ENCODE measurements around the gene ELL2.
A peak's percentile ranks its signal among the peaks of the same experiment; 100 is the strongest.

Gene ELL2

DNA sequence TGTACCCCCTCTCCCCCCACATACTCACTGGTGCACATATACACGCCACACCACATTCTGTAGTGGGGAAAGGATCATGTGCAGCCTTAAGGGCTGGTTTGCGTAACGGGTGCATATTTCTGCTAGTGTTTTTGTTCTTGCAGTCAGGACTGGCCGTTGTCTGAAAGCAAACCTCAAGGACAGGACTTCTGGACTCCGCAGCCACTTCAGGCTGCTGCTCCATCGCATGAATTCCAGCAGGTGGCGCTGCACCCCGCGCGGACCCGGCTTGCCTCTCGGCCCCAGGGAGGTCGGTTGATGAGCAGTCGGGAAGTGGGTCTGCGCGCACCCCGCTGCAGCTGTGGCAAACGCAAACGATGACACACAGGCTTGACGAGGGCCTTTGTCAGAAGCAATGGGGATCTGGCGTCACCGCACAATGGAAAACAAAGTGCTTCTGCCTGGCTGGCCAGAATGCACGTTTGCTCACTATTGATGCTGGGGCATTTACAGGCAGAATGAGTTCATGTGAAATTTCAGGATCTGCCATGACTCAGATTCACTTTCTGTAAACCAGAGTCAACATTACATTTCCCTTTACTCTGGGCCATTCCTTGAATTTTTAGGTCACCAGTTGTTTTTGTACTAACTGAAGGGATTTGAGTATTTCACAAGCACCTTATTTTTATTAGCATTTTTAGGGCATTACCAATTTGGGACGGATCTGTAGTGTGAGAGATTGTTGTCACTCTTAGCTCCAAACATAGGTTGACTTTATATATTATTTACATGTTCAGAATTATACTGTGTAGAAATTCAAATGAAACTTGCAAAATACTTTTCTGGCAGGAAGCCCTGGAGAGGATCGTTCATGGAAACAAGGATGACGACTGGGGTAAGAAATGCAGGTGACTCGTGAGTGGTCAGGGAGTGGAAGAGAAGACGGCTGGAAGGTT, 102.7 kb downstream of the ELL2 start:
- peak overlapping the region; percentile 59 for H2AFZ ChIP-seq (ENCODE audit: low read length)
- DNase-seq: peak; percentile 83
- peaks cover 4% of the 10 kb centered on the region for H3K4me1 ChIP-seq (ENCODE audit: low read length)
- H4K20me1 ChIP-seq (ENCODE audit: insufficient read depth, low read length): no peaks in the 10 kb centered on the region
- H3K4me3 ChIP-seq (ENCODE audit: low read length): peak overlapping the region; percentile 47
- peak overlapping the region; percentile 81 for H3K4me2 ChIP-seq (ENCODE audit: low read depth, low read length)
- no peaks in the 10 kb centered on the region for H3K9me2 ChIP-seq (replicated peaks; ENCODE audit: insufficient read depth, low read length)
- H3K36me3 ChIP-seq (replicated peaks; ENCODE audit: insufficient read depth, low read length): no peaks in the 10 kb centered on the region
- no peaks in the 10 kb centered on the region for H3K9me3 ChIP-seq (replicated peaks; ENCODE audit: insufficient read depth, low read length)
- no peak overlapping the region for H3K9ac ChIP-seq (ENCODE audit: low read length)
- TF ChIP-seq, protein P1, sequence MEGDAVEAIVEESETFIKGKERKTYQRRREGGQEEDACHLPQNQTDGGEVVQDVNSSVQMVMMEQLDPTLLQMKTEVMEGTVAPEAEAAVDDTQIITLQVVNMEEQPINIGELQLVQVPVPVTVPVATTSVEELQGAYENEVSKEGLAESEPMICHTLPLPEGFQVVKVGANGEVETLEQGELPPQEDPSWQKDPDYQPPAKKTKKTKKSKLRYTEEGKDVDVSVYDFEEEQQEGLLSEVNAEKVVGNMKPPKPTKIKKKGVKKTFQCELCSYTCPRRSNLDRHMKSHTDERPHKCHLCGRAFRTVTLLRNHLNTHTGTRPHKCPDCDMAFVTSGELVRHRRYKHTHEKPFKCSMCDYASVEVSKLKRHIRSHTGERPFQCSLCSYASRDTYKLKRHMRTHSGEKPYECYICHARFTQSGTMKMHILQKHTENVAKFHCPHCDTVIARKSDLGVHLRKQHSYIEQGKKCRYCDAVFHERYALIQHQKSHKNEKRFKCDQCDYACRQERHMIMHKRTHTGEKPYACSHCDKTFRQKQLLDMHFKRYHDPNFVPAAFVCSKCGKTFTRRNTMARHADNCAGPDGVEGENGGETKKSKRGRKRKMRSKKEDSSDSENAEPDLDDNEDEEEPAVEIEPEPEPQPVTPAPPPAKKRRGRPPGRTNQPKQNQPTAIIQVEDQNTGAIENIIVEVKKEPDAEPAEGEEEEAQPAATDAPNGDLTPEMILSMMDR (IDR thresholded peaks at IDR 0.05; ENCODE audit: low read length): peak; percentile 98
- TF ChIP-seq EZH2 (optimal IDR thresholded peaks at IDR 0.05; ENCODE audit: low read depth, low read length) (no peak), EZH2phosphoT487 (IDR thresholded peaks at IDR 0.05; ENCODE audit: low read length) (no peak)
- no peak overlapping the region for H3K27ac ChIP-seq (ENCODE audit: low read length)
- no peaks in the 10 kb centered on the region for H3K27me3 ChIP-seq (replicated peaks; ENCODE audit: insufficient read depth, low read length)
- H3F3A ChIP-seq (ENCODE audit: insufficient read depth, low read length): no peaks in the 10 kb centered on the region
- no peaks in the 10 kb centered on the region for H3K79me2 ChIP-seq (ENCODE audit: low read length)

DNA sequence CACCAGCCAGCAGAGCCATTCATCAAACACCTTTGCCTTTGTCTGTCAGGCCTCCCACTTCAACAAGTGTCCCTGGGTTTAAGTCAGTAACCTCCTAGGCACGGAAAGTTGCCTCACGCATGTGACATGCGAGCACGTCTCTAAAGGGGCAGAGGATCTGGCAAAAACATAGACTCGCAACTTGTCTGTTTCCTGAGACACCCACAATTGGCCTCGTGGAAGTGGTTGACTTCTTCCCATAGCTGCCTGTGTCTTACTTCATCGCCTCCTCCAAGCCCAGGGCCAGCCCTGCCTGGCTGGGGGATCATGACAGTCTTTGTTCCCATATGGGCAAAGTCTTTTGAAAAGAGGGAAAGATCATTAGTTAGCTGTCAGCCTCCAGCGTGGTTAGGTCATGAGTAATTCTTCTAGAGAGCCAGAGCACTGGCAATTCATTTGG, 103.6 kb downstream of the ELL2 start:
- no peaks in the 10 kb centered on the region for H3K27me3 ChIP-seq (replicated peaks; ENCODE audit: insufficient read depth, low read length)
- TF ChIP-seq EZH2phosphoT487 (IDR thresholded peaks at IDR 0.05; ENCODE audit: low read length) (no peak), EZH2 (optimal IDR thresholded peaks at IDR 0.05; ENCODE audit: low read depth, low read length) (no peak)
- TF ChIP-seq, protein P1 (IDR thresholded peaks at IDR 0.05; ENCODE audit: low read length): no peak
- no peaks in the 10 kb centered on the region for H4K20me1 ChIP-seq (ENCODE audit: insufficient read depth, low read length)
- H3K9ac ChIP-seq (ENCODE audit: low read length): no peak overlapping the region
- no peak overlapping the region for H2AFZ ChIP-seq (ENCODE audit: low read length)
- H3K79me2 ChIP-seq (ENCODE audit: low read length): no peaks in the 10 kb centered on the region
- no peak overlapping the region for H3K4me3 ChIP-seq (ENCODE audit: low read length)
- no peaks in the 10 kb centered on the region for H3F3A ChIP-seq (ENCODE audit: insufficient read depth, low read length)
- no peak for DNase-seq
- H3K9me3 ChIP-seq (replicated peaks; ENCODE audit: insufficient read depth, low read length): no peaks in the 10 kb centered on the region
- no peaks in the 10 kb centered on the region for H3K36me3 ChIP-seq (replicated peaks; ENCODE audit: insufficient read depth, low read length)
- H3K4me2 ChIP-seq (ENCODE audit: low read depth, low read length): no peak overlapping the region
- H3K9me2 ChIP-seq (replicated peaks; ENCODE audit: insufficient read depth, low read length): no peaks in the 10 kb centered on the region
- peaks cover 4% of the 10 kb centered on the region for H3K4me1 ChIP-seq (ENCODE audit: low read length)
- H3K27ac ChIP-seq (ENCODE audit: low read length): no peak overlapping the region

GRCh38 chr5:95857185-95857945, 104.3 kb downstream of the ELL2 start:
- Histone ChIP-seq H3K4me1 (ENCODE audit: low read length) (peaks cover 4% of the 10 kb centered on the region), H3K9me2 (replicated peaks; ENCODE audit: insufficient read depth, low read length) (no peaks in the 10 kb centered on the region), H3K4me2 (ENCODE audit: low read depth, low read length) (no peak overlapping the region), H3K27me3 (replicated peaks; ENCODE audit: insufficient read depth, low read length) (no peaks in the 10 kb centered on the region), H3K4me3 (ENCODE audit: low read length) (no peak overlapping the region), H3K9ac (ENCODE audit: low read length) (no peak overlapping the region), H3F3A (ENCODE audit: insufficient read depth, low read length) (no peaks in the 10 kb centered on the region), H3K36me3 (replicated peaks; ENCODE audit: insufficient read depth, low read length) (no peaks in the 10 kb centered on the region), H4K20me1 (ENCODE audit: insufficient read depth, low read length) (no peaks in the 10 kb centered on the region), H3K79me2 (ENCODE audit: low read length) (no peaks in the 10 kb centered on the region), H3K27ac (ENCODE audit: low read length) (no peak overlapping the region), H2AFZ (ENCODE audit: low read length) (no peak overlapping the region), H3K9me3 (replicated peaks; ENCODE audit: insufficient read depth, low read length) (no peaks in the 10 kb centered on the region)
- TF ChIP-seq, protein P1 (IDR thresholded peaks at IDR 0.05; ENCODE audit: low read length): no peak
- TF ChIP-seq EZH2 (optimal IDR thresholded peaks at IDR 0.05; ENCODE audit: low read depth, low read length) (no peak), EZH2phosphoT487 (IDR thresholded peaks at IDR 0.05; ENCODE audit: low read length) (no peak)
- no peak for DNase-seq
